ENCODE measurements around the gene SAXO2.
"Not testable (repeated sequence)": the region's sequence is repeated elsewhere in the genome, so short reads cannot be mapped to it uniquely, and the experiment has no call there.

The SAXO2 gene, protein sequence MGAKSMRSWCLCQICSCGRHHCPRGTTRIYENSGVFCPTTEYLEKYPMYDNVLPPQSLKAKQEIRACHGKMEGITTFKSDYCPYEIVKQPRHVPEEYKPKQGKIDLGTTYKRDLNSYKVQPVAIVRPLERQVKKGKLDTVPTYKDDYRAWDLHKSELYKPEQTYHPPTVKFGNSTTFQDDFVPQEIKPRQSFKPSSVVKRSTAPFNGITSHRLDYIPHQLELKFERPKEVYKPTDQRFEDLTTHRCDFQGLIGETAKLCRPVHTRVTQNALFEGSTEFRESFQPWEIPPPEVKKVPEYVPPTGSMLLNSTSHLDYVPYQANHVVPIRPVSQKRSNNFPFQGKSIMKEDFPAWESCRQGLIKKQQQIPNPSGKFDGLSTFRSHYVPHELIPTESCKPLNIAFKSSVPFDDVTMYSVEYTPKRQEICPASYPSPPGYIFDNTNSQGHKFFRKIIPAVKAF

GRCh38 chr15:82262422-82263026 lies at the start of gene SAXO2, which contains the start of gene EFL1:
SAXO2 (plus strand) TSS chr15:82262818; CDS start chr15:82262880, 62 bp downstream.
EFL1 (minus strand) TSS chr15:82262734; CDS start chr15:82261778, 956 bp downstream.
- TF ChIP-seq ZC3H10 (CRISPR knock-in tag; IDR thresholded peaks at IDR 0.05) (no peak), ZNF8 (CRISPR knock-in tag; IDR thresholded peaks at IDR 0.05) (no peak), OSR1 (CRISPR knock-in tag; IDR thresholded peaks at IDR 0.05) (no peak), PPARA (CRISPR knock-in tag; IDR thresholded peaks at IDR 0.05; ENCODE audit: borderline replicate concordance) (no peak), CSDC2 (CRISPR knock-in tag; IDR thresholded peaks at IDR 0.05) (no peak), ZNF565 (CRISPR knock-in tag; conservative IDR thresholded peaks at IDR 0.05; ENCODE audit: low read depth) (no peak), TCF4 (CRISPR knock-in tag; IDR thresholded peaks at IDR 0.05; ENCODE audit: borderline replicate concordance) (no peak), ZNF70 (CRISPR knock-in tag; IDR thresholded peaks at IDR 0.05) (no peak), ARNTL (CRISPR knock-in tag; IDR thresholded peaks at IDR 0.05; ENCODE audit: borderline replicate concordance, low read depth) (no peak), ZFP3 (CRISPR knock-in tag; IDR thresholded peaks at IDR 0.05) (no peak), SNAI2 (CRISPR knock-in tag; IDR thresholded peaks at IDR 0.05) (no peak), GLIS3 (CRISPR knock-in tag; IDR thresholded peaks at IDR 0.05) (no peak), ESRRG (CRISPR knock-in tag; IDR thresholded peaks at IDR 0.05) (no peak), CSRNP3 (CRISPR knock-in tag; IDR thresholded peaks at IDR 0.05) (no peak), PATZ1 (CRISPR knock-in tag; IDR thresholded peaks at IDR 0.05; ENCODE audit: borderline replicate concordance) (no peak)
- ATAC-seq, result peak; percentile 96

DNA sequence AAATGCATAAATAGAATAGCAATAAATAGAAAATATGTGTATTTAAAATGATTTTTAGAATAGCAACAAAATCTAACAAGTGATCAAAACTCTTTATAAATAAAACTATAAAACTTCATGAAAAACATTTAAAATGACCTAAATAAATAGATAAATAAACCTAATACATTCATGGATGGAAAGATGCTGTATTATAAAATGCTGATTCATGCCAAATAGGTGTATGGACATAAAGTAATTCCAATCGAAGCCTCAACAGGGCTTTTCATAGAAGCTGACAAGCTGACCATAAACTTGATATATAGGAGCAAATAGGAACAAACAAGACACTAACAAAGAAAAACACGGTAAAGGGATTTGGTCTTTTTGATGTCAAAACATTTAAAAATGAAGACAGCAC lies 46.5 kb upstream of the SAXO2 start:
- not testable (repeated sequence) for ATAC-seq

- ATAC-seq, result peak; percentile 73
These were observed 41.1 kb upstream of the SAXO2 start for GRCh38 chr15:82221535-82221934.

DNA sequence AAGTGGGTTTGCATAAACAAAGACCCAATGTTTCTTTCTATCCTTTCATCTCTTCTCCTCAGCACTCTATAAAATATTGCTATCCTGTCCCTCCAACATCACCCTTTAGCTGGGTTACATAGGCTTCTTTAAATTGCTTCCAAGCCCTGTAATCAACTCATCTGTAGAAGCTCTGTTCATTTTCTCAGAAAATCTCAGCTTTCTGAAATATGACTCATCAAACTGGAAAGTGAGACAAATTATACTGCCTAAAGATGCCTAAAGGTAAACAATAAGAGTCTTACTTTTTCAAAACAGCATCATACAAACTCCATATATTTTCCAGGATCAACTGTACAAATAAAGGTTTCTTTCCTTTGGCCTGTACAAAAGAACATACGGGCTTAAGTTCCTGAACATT lies 33.9 kb upstream of the SAXO2 start:
- no peak for ATAC-seq
- TF ChIP-seq GLIS3 (CRISPR knock-in tag; IDR thresholded peaks at IDR 0.05) (no peak), ZNF8 (CRISPR knock-in tag; IDR thresholded peaks at IDR 0.05) (no peak), CSDC2 (CRISPR knock-in tag; IDR thresholded peaks at IDR 0.05) (no peak), ZFP3 (CRISPR knock-in tag; IDR thresholded peaks at IDR 0.05) (no peak), BACH2 (CRISPR knock-in tag; IDR thresholded peaks at IDR 0.05; ENCODE audit: borderline replicate concordance) (no peak), PATZ1 (CRISPR knock-in tag; IDR thresholded peaks at IDR 0.05; ENCODE audit: borderline replicate concordance) (no peak), CSRNP3 (CRISPR knock-in tag; IDR thresholded peaks at IDR 0.05) (no peak), ZFP30 (CRISPR knock-in tag; IDR thresholded peaks at IDR 0.05) (no peak), ZNF565 (CRISPR knock-in tag; conservative IDR thresholded peaks at IDR 0.05; ENCODE audit: low read depth) (no peak), ZC3H10 (CRISPR knock-in tag; IDR thresholded peaks at IDR 0.05) (no peak), ZNF70 (CRISPR knock-in tag; IDR thresholded peaks at IDR 0.05) (no peak), SNAI2 (CRISPR knock-in tag; IDR thresholded peaks at IDR 0.05) (no peak), RARB (CRISPR knock-in tag; IDR thresholded peaks at IDR 0.05) (no peak), TSHZ2 (CRISPR knock-in tag; IDR thresholded peaks at IDR 0.05) (no peak)
- TF ChIP-seq, protein P1, sequence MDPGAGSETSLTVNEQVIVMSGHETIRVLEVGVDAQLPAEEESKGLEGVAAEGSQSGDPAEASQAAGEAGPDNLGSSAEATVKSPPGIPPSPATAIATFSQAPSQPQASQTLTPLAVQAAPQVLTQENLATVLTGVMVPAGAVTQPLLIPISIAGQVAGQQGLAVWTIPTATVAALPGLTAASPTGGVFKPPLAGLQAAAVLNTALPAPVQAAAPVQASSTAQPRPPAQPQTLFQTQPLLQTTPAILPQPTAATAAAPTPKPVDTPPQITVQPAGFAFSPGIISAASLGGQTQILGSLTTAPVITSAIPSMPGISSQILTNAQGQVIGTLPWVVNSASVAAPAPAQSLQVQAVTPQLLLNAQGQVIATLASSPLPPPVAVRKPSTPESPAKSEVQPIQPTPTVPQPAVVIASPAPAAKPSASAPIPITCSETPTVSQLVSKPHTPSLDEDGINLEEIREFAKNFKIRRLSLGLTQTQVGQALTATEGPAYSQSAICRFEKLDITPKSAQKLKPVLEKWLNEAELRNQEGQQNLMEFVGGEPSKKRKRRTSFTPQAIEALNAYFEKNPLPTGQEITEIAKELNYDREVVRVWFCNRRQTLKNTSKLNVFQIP (CRISPR knock-in tag; IDR thresholded peaks at IDR 0.05; ENCODE audit: borderline replicate concordance, low read depth), result no peak

Measured in SK-N-SH treated with all-trans-retinoic acid at 6 μM for 48 hours (cell line).